ENCODE data around the gene ALOX5AP.

- TF ChIP-seq CTCF (IDR thresholded peaks at IDR 0.05; ENCODE audit: borderline replicate concordance, extremely low read depth, low read length, poor library complexity, severe bottlenecking) (no peak), EZH2 (IDR thresholded peaks at IDR 0.05; ENCODE audit: borderline replicate concordance, low read depth, low read length, severe bottlenecking) (no peak)
These were observed 8.1 kb downstream of the ALOX5AP start for GRCh38 chr13:30743319-30744055.
